IPS-18a (cell line): ENCODE results near the gene NBEAL2.

Source experiments
- H3K27ac ChIP-seq: one replicate; pipeline ENCODE4 v1.5.1; 2013; ENCODE audit warnings: low read length
- H3K27me3 ChIP-seq: one replicate; pipeline ENCODE4 v1.6.1; 2013; ENCODE audit warnings: mild to moderate bottlenecking, low read length; ENCODE audit not compliant: control insufficient read depth, insufficient read depth
- H3K36me3 ChIP-seq: one replicate; pipeline ENCODE4 v1.6.1; 2013; ENCODE audit warnings: low read depth, low read length; ENCODE audit not compliant: control insufficient read depth
- H3K4me1 ChIP-seq: one replicate; pipeline ENCODE4 v1.6.1; 2013; ENCODE audit warnings: low read depth, low read length; ENCODE audit not compliant: control insufficient read depth
- H3K4me3 ChIP-seq: one replicate; pipeline ENCODE4 v1.5.1; 2013; ENCODE audit warnings: low read length
- H3K9ac ChIP-seq: one replicate; pipeline ENCODE4 v1.6.1; 2013; ENCODE audit warnings: mild to moderate bottlenecking, low read length, moderate library complexity
- H3K9me3 ChIP-seq: one replicate; pipeline ENCODE4 v1.6.1; 2013; ENCODE audit warnings: low read depth, low read length; ENCODE audit not compliant: control insufficient read depth

The NBEAL2 gene

GRCh38 chr3:46936733-46937250, 42.7 kb upstream of the NBEAL2 start:
- H3K4me1 ChIP-seq: peaks cover 15% of the 10 kb centered on the region
- H3K9ac ChIP-seq: no peak overlapping the region
- H3K36me3 ChIP-seq: peaks cover 25% of the 10 kb centered on the region
- H3K9me3 ChIP-seq: no peaks in the 10 kb centered on the region
- H3K27ac ChIP-seq: no peak overlapping the region
- H3K27me3 ChIP-seq: no peaks in the 10 kb centered on the region
- no peak overlapping the region for H3K4me3 ChIP-seq

- peaks cover 25% of the 10 kb centered on the region for H3K36me3 ChIP-seq
- H3K9me3 ChIP-seq: no peaks in the 10 kb centered on the region
- H3K27ac ChIP-seq: no peak overlapping the region
- no peak overlapping the region for H3K9ac ChIP-seq
- H3K4me1 ChIP-seq: peaks cover 20% of the 10 kb centered on the region
- no peak overlapping the region for H3K4me3 ChIP-seq
- H3K27me3 ChIP-seq: no peaks in the 10 kb centered on the region
Observed at GRCh38 chr3:46938118-46938517, 41.3 kb upstream of the NBEAL2 start.

GRCh38 chr3:46939578-46940445, 39.7 kb upstream of the NBEAL2 start:
- Histone ChIP-seq H3K27ac (no peak overlapping the region), H3K4me1 (peaks cover 26% of the 10 kb centered on the region), H3K9me3 (no peaks in the 10 kb centered on the region), H3K27me3 (no peaks in the 10 kb centered on the region), H3K36me3 (peaks cover 25% of the 10 kb centered on the region), H3K4me3 (no peak overlapping the region), H3K9ac (no peak overlapping the region)

- Histone ChIP-seq H3K4me1 (peaks cover 11% of the 10 kb centered on the region), H3K4me3 (no peak overlapping the region)
Observed at GRCh38 chr3:46942076-46942475, 37.4 kb upstream of the NBEAL2 start.

GRCh38 chr3:46942481-46943236, 36.8 kb upstream of the NBEAL2 start:
- Histone ChIP-seq H3K27me3 (no peaks in the 10 kb centered on the region), H3K36me3 (peaks cover 18% of the 10 kb centered on the region), H3K27ac (no peak overlapping the region), H3K9ac (no peak overlapping the region), H3K9me3 (no peaks in the 10 kb centered on the region), H3K4me1 (peaks cover 11% of the 10 kb centered on the region), H3K4me3 (no peak overlapping the region)

More at GRCh38 chr3:46942076-46942475, 37.4 kb upstream of the NBEAL2 start:
- Histone ChIP-seq H3K36me3 (peaks cover 19% of the 10 kb centered on the region), H3K9ac (no peak overlapping the region), H3K27me3 (no peaks in the 10 kb centered on the region), H3K27ac (no peak overlapping the region), H3K9me3 (no peaks in the 10 kb centered on the region)

- Histone ChIP-seq H3K36me3 (peaks cover 18% of the 10 kb centered on the region), H3K27ac (no peak overlapping the region), H3K9ac (no peak overlapping the region), H3K9me3 (no peaks in the 10 kb centered on the region), H3K4me1 (peaks cover 11% of the 10 kb centered on the region), H3K4me3 (no peak overlapping the region), H3K27me3 (no peaks in the 10 kb centered on the region)
Observed at GRCh38 chr3:46943237-46944187, 36.0 kb upstream of the NBEAL2 start.

GRCh38 chr3:46944191-46944590, 35.3 kb upstream of the NBEAL2 start:
- Histone ChIP-seq H3K4me3 (no peak overlapping the region), H3K27me3 (no peaks in the 10 kb centered on the region), H3K9me3 (no peaks in the 10 kb centered on the region), H3K9ac (no peak overlapping the region), H3K36me3 (peaks cover 12% of the 10 kb centered on the region), H3K27ac (no peak overlapping the region), H3K4me1 (peaks cover 11% of the 10 kb centered on the region)

GRCh38 chr3:46946416-46946815, 33.0 kb upstream of the NBEAL2 start:
- no peak overlapping the region for H3K27ac ChIP-seq
- H3K27me3 ChIP-seq: no peaks in the 10 kb centered on the region
- H3K9me3 ChIP-seq: no peaks in the 10 kb centered on the region
- H3K4me3 ChIP-seq: no peak overlapping the region
- H3K9ac ChIP-seq: no peak overlapping the region
- H3K36me3 ChIP-seq: no peaks in the 10 kb centered on the region
- peaks cover 11% of the 10 kb centered on the region for H3K4me1 ChIP-seq

- Histone ChIP-seq H3K9me3 (no peaks in the 10 kb centered on the region), H3K27me3 (no peaks in the 10 kb centered on the region), H3K36me3 (no peaks in the 10 kb centered on the region), H3K27ac (no peak overlapping the region), H3K9ac (no peak overlapping the region), H3K4me3 (no peak overlapping the region), H3K4me1 (peaks cover 11% of the 10 kb centered on the region)
Observed at GRCh38 chr3:46946856-46947545, 32.5 kb upstream of the NBEAL2 start.

- H3K27ac ChIP-seq: no peak overlapping the region
- H3K4me3 ChIP-seq: no peak overlapping the region
- no peaks in the 10 kb centered on the region for H3K27me3 ChIP-seq
- H3K9me3 ChIP-seq: no peaks in the 10 kb centered on the region
- peaks cover 11% of the 10 kb centered on the region for H3K4me1 ChIP-seq
- H3K9ac ChIP-seq: no peak overlapping the region
- no peaks in the 10 kb centered on the region for H3K36me3 ChIP-seq
Observed at GRCh38 chr3:46947546-46947901, 31.9 kb upstream of the NBEAL2 start.
